OCI-LY7 (cell line): ENCODE measurements around the gene INTS3. TPM values are rescaled to one million over a fixed set of nuclear protein-coding genes. Genes with fewer than 3 reads are reported as not detected.

Source experiments
- BruUV-seq: library from RNA; stranded (reverse); fragments of 400-500 nt; replicated peaks from 2 replicates; lab custom pipeline; 2021; lab: Mats Ljungman, UMichigan
- CTCF ChIA-PET: fragments of 300-600 bp; sonication (Branson Sonifier 250); formaldehyde crosslinking; loops from one replicate; lab custom pipeline; 2022; ENCODE audit warnings: antibody characterized with exemption; ENCODE audit not compliant: unreplicated experiment; lab: Charles Lee
- POLR2A ChIA-PET: fragments of 300-600 bp; sonication (Branson Sonifier 250); formaldehyde crosslinking; loops from one replicate; lab custom pipeline; 2022; ENCODE audit warnings: antibody characterized with exemption; lab: Charles Lee
- DNase-seq: peaks from one replicate; pipeline ENCODE4 v3.0.0-alpha.2; 2015; ENCODE audit warnings: low spot score
- H2AFZ ChIP-seq: fragments of 200-600 bp; sonication (generic), shearing (Covaris generic); 2 replicates; pipeline ENCODE4 v1.6.1; 2014; ENCODE audit warnings: mild to moderate bottlenecking, antibody characterized with exemption, low read length, moderate library complexity
- H3K27ac ChIP-seq: fragments of 200-600 bp; sonication (generic); 2 replicates; pipeline ENCODE4 v1.5.1; 2014; ENCODE audit warnings: mixed run types, low read depth, mild to moderate bottlenecking, moderate library complexity, low read length, inconsistent platforms; ENCODE audit not compliant: poor library complexity, severe bottlenecking
- H3K36me3 ChIP-seq: fragments of 200-600 bp; sonication (generic); 2 replicates; pipeline ENCODE4 v1.6.1; 2014; ENCODE audit warnings: mild to moderate bottlenecking, antibody characterized with exemption, low read length, moderate library complexity, mixed read lengths; ENCODE audit not compliant: insufficient read depth
- H3K4me1 ChIP-seq: fragments of 200-600 bp; sonication (generic); 2 replicates; pipeline ENCODE4 v1.5.1; 2014; ENCODE audit warnings: mild to moderate bottlenecking, low read length; ENCODE audit not compliant: insufficient read depth, poor library complexity, severe bottlenecking
- H3K4me2 ChIP-seq: fragments of 200-600 bp; sonication (generic); 2 replicates; pipeline ENCODE4 v1.6.1; 2014; ENCODE audit warnings: mild to moderate bottlenecking, low read length
- H3K4me3 ChIP-seq: fragments of 200-600 bp; sonication (generic); 2 replicates; pipeline ENCODE4 v1.5.1; 2014; ENCODE audit warnings: mild to moderate bottlenecking, low read depth, low read length; ENCODE audit not compliant: poor library complexity, severe bottlenecking
- H3K79me2 ChIP-seq: fragments of 200-600 bp; sonication (generic); 2 replicates; pipeline ENCODE4 v1.6.1; 2016; ENCODE audit warnings: low read depth, mild to moderate bottlenecking, low read length, moderate library complexity, mixed read lengths; ENCODE audit not compliant: insufficient read depth
- H3K9me2 ChIP-seq: fragments of 200-600 bp; sonication (generic); 2 replicates; pipeline ENCODE4 v1.6.1; 2016; ENCODE audit warnings: mild to moderate bottlenecking, low read length, mixed read lengths; ENCODE audit not compliant: insufficient read depth
- H3K9me3 ChIP-seq: fragments of 200-600 bp; sonication (generic); 2 replicates; pipeline ENCODE4 v1.6.1; 2014; ENCODE audit warnings: mild to moderate bottlenecking, mixed run types, low read length, mixed read lengths
- H4K20me1 ChIP-seq: fragments of 200-600 bp; sonication (generic); 2 replicates; pipeline ENCODE4 v1.6.1; 2014; ENCODE audit warnings: mild to moderate bottlenecking, antibody characterized with exemption, low read length, moderate library complexity, mixed read lengths; ENCODE audit not compliant: insufficient read depth
- EZH2phosphoT487 ChIP-seq: fragments of 200-600 bp; sonication (generic); IDR thresholded peaks from 2 replicates; pipeline ENCODE4 v1.6.1; 2018; ENCODE audit warnings: low read depth, borderline replicate concordance, mild to moderate bottlenecking, mixed run types, antibody characterized with exemption, low read length, moderate library complexity, mixed read lengths
- intact Hi-C: fragments of 100-400 bp; cut with micrococcal nuclease; formaldehyde crosslinking; loops from one replicate; pipeline ENCODE4 v1.10.0; 2022; ENCODE audit not compliant: unreplicated experiment
- total RNA-seq, 2 experiments: library from RNA; depleted of rRNA in 1 of 2; stranded (reverse); fragments of >200 nt in 1 of 2; shearing (Covaris generic) in 1 of 2; gene quantifications; 2 replicates each; pipeline ENCODE4 v1.2.3, GENCODE V29; 2014 to 2022
- TF ChIP-seq, protein P1 (sequence below): fragments of 200-600 bp; sonication (generic); conservative IDR thresholded peaks from 2 replicates; pipeline ENCODE4 v1.5.1; 2014; ENCODE audit warnings: mild to moderate bottlenecking, antibody characterized with exemption, low read length, moderate library complexity, mixed read lengths

INTS3 gene
- total RNA-seq, 2 experiments from 2014 or later: 33.5 to 67.3 TPM

DNA sequence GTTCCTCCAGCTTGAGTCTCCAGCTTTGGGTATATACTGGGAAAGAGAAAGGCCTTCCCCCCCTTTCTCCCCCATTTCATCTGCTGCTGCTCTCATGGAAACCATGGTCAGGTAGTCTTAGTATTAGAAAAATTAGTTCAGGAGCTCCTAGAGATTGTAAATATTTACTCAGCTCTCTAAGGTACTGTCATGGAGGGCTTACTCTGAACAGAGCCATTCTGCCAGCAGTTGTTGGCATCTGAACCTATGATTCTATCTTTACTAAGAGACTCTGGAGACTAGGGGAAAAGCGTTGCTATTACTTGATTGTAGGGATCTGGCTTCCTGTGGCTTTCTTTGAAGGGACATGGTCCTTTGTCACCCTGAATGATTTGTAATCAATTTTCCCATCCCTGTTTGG is 6.1 kb downstream of the INTS3 start:
- no peak overlapping the region for H3K4me2 ChIP-seq
- intact Hi-C loops: no loop called here

DNA sequence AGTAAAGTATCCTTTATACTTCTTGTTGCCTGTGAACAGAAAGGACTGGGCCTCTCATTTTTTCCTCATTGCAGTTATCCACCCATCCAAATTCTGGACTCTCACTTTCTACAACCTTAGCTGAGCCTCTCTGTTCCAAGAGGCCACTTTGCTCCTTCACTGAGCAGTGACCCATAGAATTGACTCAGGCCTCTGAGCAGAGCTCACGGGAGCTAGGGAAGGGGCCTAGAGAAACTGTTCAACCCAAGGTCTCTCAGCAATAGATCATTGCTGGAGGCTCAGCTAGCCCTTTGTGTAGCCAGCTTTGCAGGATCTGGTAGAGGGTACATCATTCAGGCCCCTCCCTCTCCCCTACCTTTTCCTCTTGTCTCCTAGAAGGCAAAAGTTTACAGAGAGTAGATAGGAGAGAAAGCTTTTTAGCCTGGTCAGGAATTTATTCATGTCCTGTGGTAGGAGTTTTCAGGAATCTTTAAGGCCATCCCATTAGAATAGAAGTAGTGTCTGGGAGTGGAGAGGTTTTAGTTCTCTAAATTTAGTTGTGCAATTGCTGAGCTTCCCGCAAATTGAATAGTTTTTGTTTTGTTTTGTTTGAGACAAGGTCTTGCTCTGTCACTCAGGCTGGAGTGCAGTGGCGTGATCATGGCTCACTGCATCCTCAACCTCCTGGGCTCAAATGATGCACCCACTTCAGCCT is 6.7 kb downstream of the INTS3 start:
- no peaks in the 10 kb centered on the region for H4K20me1 ChIP-seq
- H3K4me1 ChIP-seq: peaks cover 17% of the 10 kb centered on the region
- H3K9me2 ChIP-seq: no peaks in the 10 kb centered on the region
- no peak overlapping the region for H3K4me2 ChIP-seq
- H3K36me3 ChIP-seq: peaks cover 38% of the 10 kb centered on the region
- BruUV-seq: no TSS peak
- DNase-seq: no peak
- H2AFZ ChIP-seq: no peak overlapping the region
- no peaks in the 10 kb centered on the region for H3K9me3 ChIP-seq
- peaks cover 9% of the 10 kb centered on the region; the same call in 1 of the 2 replicates for H3K79me2 ChIP-seq
- POLR2A ChIA-PET: no interaction called here
- intact Hi-C loops: no loop called here
- no peak overlapping the region for H3K4me3 ChIP-seq
- CTCF ChIA-PET: interaction anchor here (0.6 kb wide), 1 partner anchor 9 kb away, joined by 3 read pairs; no protein-coding TSS in a partner anchor
- TF ChIP-seq, protein P1, sequence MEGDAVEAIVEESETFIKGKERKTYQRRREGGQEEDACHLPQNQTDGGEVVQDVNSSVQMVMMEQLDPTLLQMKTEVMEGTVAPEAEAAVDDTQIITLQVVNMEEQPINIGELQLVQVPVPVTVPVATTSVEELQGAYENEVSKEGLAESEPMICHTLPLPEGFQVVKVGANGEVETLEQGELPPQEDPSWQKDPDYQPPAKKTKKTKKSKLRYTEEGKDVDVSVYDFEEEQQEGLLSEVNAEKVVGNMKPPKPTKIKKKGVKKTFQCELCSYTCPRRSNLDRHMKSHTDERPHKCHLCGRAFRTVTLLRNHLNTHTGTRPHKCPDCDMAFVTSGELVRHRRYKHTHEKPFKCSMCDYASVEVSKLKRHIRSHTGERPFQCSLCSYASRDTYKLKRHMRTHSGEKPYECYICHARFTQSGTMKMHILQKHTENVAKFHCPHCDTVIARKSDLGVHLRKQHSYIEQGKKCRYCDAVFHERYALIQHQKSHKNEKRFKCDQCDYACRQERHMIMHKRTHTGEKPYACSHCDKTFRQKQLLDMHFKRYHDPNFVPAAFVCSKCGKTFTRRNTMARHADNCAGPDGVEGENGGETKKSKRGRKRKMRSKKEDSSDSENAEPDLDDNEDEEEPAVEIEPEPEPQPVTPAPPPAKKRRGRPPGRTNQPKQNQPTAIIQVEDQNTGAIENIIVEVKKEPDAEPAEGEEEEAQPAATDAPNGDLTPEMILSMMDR: no peak
- TF ChIP-seq EZH2phosphoT487: no peak
- H3K27ac ChIP-seq: no peak overlapping the region

More for the DNA sequence above, 6.1 kb downstream of the INTS3 start:
- H4K20me1 ChIP-seq: no peaks in the 10 kb centered on the region
- H3K9me3 ChIP-seq: no peaks in the 10 kb centered on the region
- BruUV-seq: no TSS peak
- no peak overlapping the region for H3K27ac ChIP-seq
- peaks cover 23% of the 10 kb centered on the region for H3K4me1 ChIP-seq
- ChIA-PET POLR2A (no interaction called here), CTCF (interaction anchor here (0.6 kb wide), 1 partner anchor 10 kb away, joined by 3 read pairs; no protein-coding TSS in a partner anchor)
- H3K4me3 ChIP-seq: no peak overlapping the region
- DNase-seq: no peak
- TF ChIP-seq, protein P1: no peak
- TF ChIP-seq EZH2phosphoT487: no peak
- H3K79me2 ChIP-seq: peaks cover 15% of the 10 kb centered on the region; the same call in 1 of the 2 replicates
- no peak overlapping the region for H2AFZ ChIP-seq
- H3K9me2 ChIP-seq: no peaks in the 10 kb centered on the region
- H3K36me3 ChIP-seq: peaks cover 38% of the 10 kb centered on the region

DNA sequence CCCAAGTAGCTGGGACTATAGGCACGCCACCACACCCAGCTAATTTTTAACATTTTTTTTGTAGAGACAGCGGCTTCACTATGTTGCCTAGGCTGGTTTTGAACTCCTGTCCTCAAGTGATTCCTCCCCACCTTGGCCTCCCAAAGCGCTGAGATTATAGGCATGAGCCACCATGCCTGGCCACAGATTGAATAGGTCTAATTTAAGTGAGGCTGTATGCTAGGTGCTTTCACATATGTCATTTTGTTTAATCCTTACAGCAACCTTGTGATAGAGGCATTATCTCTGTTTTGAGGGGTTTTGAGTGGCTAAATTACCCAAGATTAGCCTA is 7.2 kb downstream of the INTS3 start:
- Histone ChIP-seq H3K9me3 (no peaks in the 10 kb centered on the region), H3K9me2 (no peaks in the 10 kb centered on the region), H3K4me3 (no peak overlapping the region), H3K27ac (no peak overlapping the region), H3K4me1 (peaks cover 12% of the 10 kb centered on the region), H2AFZ (no peak overlapping the region), H3K79me2 (peaks cover 4% of the 10 kb centered on the region; the same call in 1 of the 2 replicates), H3K4me2 (no peak overlapping the region), H4K20me1 (no peaks in the 10 kb centered on the region), H3K36me3 (peaks cover 39% of the 10 kb centered on the region)
- intact Hi-C loops: no loop called here
- no TSS peak for BruUV-seq
- ChIA-PET POLR2A (no interaction called here), CTCF (no interaction called here)
- TF ChIP-seq, protein P1: no peak
- no peak for TF ChIP-seq EZH2phosphoT487
- no peak for DNase-seq
